DND-41 (cell line): ENCODE measurements around the gene ZCCHC14.

Experiments used
- ATAC-seq: fragments of 200-7000 bp; cut with Tn5 transposase; 3 replicates; pipeline ENCODE4 v1.9.1; 2021; ENCODE audit warnings: low read depth; ENCODE audit not compliant: insufficient read depth
- DNase-seq: peaks from one replicate; pipeline ENCODE4 v3.0.0-alpha.2; 2020
- H2AFZ ChIP-seq: 2 replicates; pipeline ENCODE4 v1.6.0; 2012; ENCODE audit warnings: low read depth, low read length
- H3K27ac ChIP-seq: 2 replicates; pipeline ENCODE4 v1.5.1; 2012; ENCODE audit warnings: low read length, inconsistent platforms
- H3K27me3 ChIP-seq: fragments of 200-600 bp; sonication (generic); 2 replicates; pipeline ENCODE4 v1.6.0; 2012; ENCODE audit warnings: low read length, mild to moderate bottlenecking, inconsistent platforms; ENCODE audit not compliant: insufficient read depth, poor library complexity
- H3K36me3 ChIP-seq: 2 replicates; pipeline ENCODE4 v1.5.1; 2012; ENCODE audit warnings: low read length, inconsistent platforms; ENCODE audit not compliant: insufficient read depth
- H3K4me1 ChIP-seq: 2 replicates; pipeline ENCODE4 v1.5.1; 2012; ENCODE audit warnings: mild to moderate bottlenecking, low read length; ENCODE audit not compliant: insufficient read depth
- H3K4me2 ChIP-seq: 2 replicates; pipeline ENCODE4 v1.6.0; 2012; ENCODE audit warnings: mild to moderate bottlenecking, moderate library complexity, low read length, inconsistent platforms; ENCODE audit not compliant: insufficient read depth
- H3K4me3 ChIP-seq, 2 experiments: fragments of 200-600 bp in 1 of 2; shearing (Covaris generic) in 1 of 2; 2 replicates each; pipeline ENCODE4 v1.5.1; 2012 to 2016; ENCODE audit warnings: inconsistent platforms in 2 of 2, low read length in 2 of 2, mild to moderate bottlenecking in 2 of 2, low read depth in 1 of 2, moderate library complexity in 1 of 2
- H3K79me2 ChIP-seq: 2 replicates; pipeline ENCODE4 v1.6.0; 2012; ENCODE audit warnings: low read length, inconsistent platforms; ENCODE audit not compliant: insufficient read depth
- H3K9ac ChIP-seq: 2 replicates; pipeline ENCODE4 v1.6.0; 2012; ENCODE audit warnings: low read depth, mild to moderate bottlenecking, inconsistent platforms, low read length, moderate library complexity
- H3K9me3 ChIP-seq: 2 replicates; pipeline ENCODE4 v1.5.1; 2012; ENCODE audit warnings: low read length, moderate library complexity, mild to moderate bottlenecking, inconsistent platforms; ENCODE audit not compliant: insufficient read depth, severe bottlenecking
- H4K20me1 ChIP-seq: 2 replicates; pipeline ENCODE4 v1.6.0; 2012; ENCODE audit warnings: low read length; ENCODE audit not compliant: insufficient read depth
- CTCF ChIP-seq: IDR thresholded peaks from 2 replicates; pipeline ENCODE4 v1.5.1; 2012; ENCODE audit warnings: borderline replicate concordance, low read length, moderate library complexity, mild to moderate bottlenecking; ENCODE audit not compliant: poor library complexity, severe bottlenecking; ENCODE audit errors: extremely low read depth
- EZH2 ChIP-seq: IDR thresholded peaks from 3 replicates; pipeline ENCODE4 v1.6.1; 2012; ENCODE audit warnings: borderline replicate concordance, low read depth, mild to moderate bottlenecking, moderate library complexity, low read length, inconsistent platforms; ENCODE audit not compliant: severe bottlenecking

Gene ZCCHC14

GRCh38 chr16:87421003-87421912 lies 71.6 kb downstream of the ZCCHC14 start:
- H3K4me1 ChIP-seq, result no peaks in the 10 kb centered on the region
- H3K27ac ChIP-seq, result no peak overlapping the region
- H3K4me3 ChIP-seq, result no peak overlapping the region
- ATAC-seq, result no peak
- no peaks in the 10 kb centered on the region for H3K36me3 ChIP-seq
- no peak overlapping the region for H3K4me2 ChIP-seq
- no peak overlapping the region for H2AFZ ChIP-seq
- peaks cover 3% of the 10 kb centered on the region for H3K27me3 ChIP-seq
- no peak overlapping the region for H3K9ac ChIP-seq
- H3K79me2 ChIP-seq, result no peaks in the 10 kb centered on the region
- TF ChIP-seq CTCF (no peak), EZH2 (no peak)
- no peaks in the 10 kb centered on the region for H3K9me3 ChIP-seq
- DNase-seq, result no peak
- 0 out of 2 replicates have a peak, but pooled peaks cover 3% of the 10 kb centered on the region for H4K20me1 ChIP-seq

- no peaks in the 10 kb centered on the region for H3K79me2 ChIP-seq
- no peak for DNase-seq
- H3K27ac ChIP-seq, result no peak overlapping the region
- no peak overlapping the region for H2AFZ ChIP-seq
- H3K27me3 ChIP-seq, result no peaks in the 10 kb centered on the region
- no peak overlapping the region for H3K4me3 ChIP-seq
- 0 out of 2 replicates have a peak, but pooled peaks cover 3% of the 10 kb centered on the region for H4K20me1 ChIP-seq
- no peaks in the 10 kb centered on the region for H3K36me3 ChIP-seq
- H3K9me3 ChIP-seq, result no peaks in the 10 kb centered on the region
- ATAC-seq, result no peak
- H3K4me1 ChIP-seq, result no peaks in the 10 kb centered on the region
- no peak overlapping the region for H3K4me2 ChIP-seq
- H3K9ac ChIP-seq, result no peak overlapping the region
- TF ChIP-seq EZH2 (no peak), CTCF (peak; percentile 33)
These were observed 72.5 kb downstream of the ZCCHC14 start for GRCh38 chr16:87420026-87421002.

- Histone ChIP-seq H3K9ac (no peak overlapping the region), H3K27ac (no peak overlapping the region), H2AFZ (no peak overlapping the region), H3K4me1 (no peaks in the 10 kb centered on the region), H3K4me2 (no peak overlapping the region), H3K9me3 (no peaks in the 10 kb centered on the region), H3K79me2 (no peaks in the 10 kb centered on the region), H4K20me1 (0 out of 2 replicates have a peak, but pooled peaks cover 3% of the 10 kb centered on the region), H3K36me3 (no peaks in the 10 kb centered on the region), H3K27me3 (no peaks in the 10 kb centered on the region), H3K4me3 (no peak overlapping the region)
- ATAC-seq, result no peak
- TF ChIP-seq EZH2 (no peak), CTCF (no peak)
- DNase-seq, result no peak
These were observed 74.2 kb downstream of the ZCCHC14 start for GRCh38 chr16:87418644-87419043.
